DOHH2 (cell line): Measurements from ENCODE around the gene PHPT1.
"Not testable (repeated sequence)": the region's sequence is repeated elsewhere in the genome, so short reads cannot be mapped to it uniquely, and the experiment has no call there.

Experiments used
- H3F3A ChIP-seq: fragments of 200-600 bp; sonication (generic), shearing (Covaris generic); 2 replicates; pipeline ENCODE4 v1.6.0; 2016; ENCODE audit warnings: antibody characterized with exemption, mild to moderate bottlenecking; ENCODE audit not compliant: control insufficient read depth, insufficient read depth
- H3K27ac ChIP-seq: fragments of 200-600 bp; sonication (generic); 2 replicates; pipeline ENCODE4 v1.5.1; 2014; ENCODE audit warnings: low read depth, mild to moderate bottlenecking, low read length, moderate library complexity
- H3K27me3 ChIP-seq: fragments of 200-600 bp; sonication (generic); 2 replicates; pipeline ENCODE4 v1.6.1; 2014; ENCODE audit warnings: mild to moderate bottlenecking, low read length, mixed read lengths; ENCODE audit not compliant: control insufficient read depth
- H3K36me3 ChIP-seq: fragments of 200-600 bp; sonication (generic); 2 replicates; pipeline ENCODE4 v1.6.1; 2014; ENCODE audit warnings: mild to moderate bottlenecking, low read length, moderate library complexity, mixed read lengths; ENCODE audit not compliant: control insufficient read depth
- H3K4me1 ChIP-seq: fragments of 200-600 bp; sonication (generic); 2 replicates; pipeline ENCODE4 v1.6.1; 2014; ENCODE audit warnings: mild to moderate bottlenecking, low read length, mixed read lengths; ENCODE audit not compliant: control insufficient read depth
- H3K4me2 ChIP-seq: fragments of 200-600 bp; sonication (generic); 2 replicates; pipeline ENCODE4 v1.6.0; 2014; ENCODE audit warnings: mild to moderate bottlenecking, low read length, moderate library complexity
- H3K4me3 ChIP-seq: fragments of 200-600 bp; sonication (generic); 2 replicates; pipeline ENCODE4 v1.5.1; 2014; ENCODE audit warnings: mild to moderate bottlenecking, low read length, mixed read lengths
- H3K79me2 ChIP-seq: fragments of 200-600 bp; sonication (generic); 2 replicates; pipeline ENCODE4 v1.6.1; 2014; ENCODE audit warnings: mild to moderate bottlenecking, low read length, mixed read lengths; ENCODE audit not compliant: control insufficient read depth
- H3K9me2 ChIP-seq: fragments of 200-600 bp; sonication (generic); replicated peaks from 2 replicates; pipeline ENCODE4 v1.6.1; 2014; ENCODE audit warnings: mild to moderate bottlenecking, low read length, mixed read lengths; ENCODE audit not compliant: control insufficient read depth
- H3K9me3 ChIP-seq: fragments of 200-600 bp; sonication (generic); 2 replicates; pipeline ENCODE4 v1.6.1; 2014; ENCODE audit warnings: antibody characterized with exemption, low read length, mixed read lengths; ENCODE audit not compliant: control insufficient read depth, insufficient read depth
- H4K20me1 ChIP-seq: fragments of 200-600 bp; sonication (generic); 2 replicates; pipeline ENCODE4 v1.6.0; 2014; ENCODE audit warnings: low read depth, mild to moderate bottlenecking, antibody characterized with exemption, low read length, moderate library complexity; ENCODE audit not compliant: control insufficient read depth, insufficient read depth
- CTCF ChIP-seq: fragments of 200-600 bp; sonication (generic); IDR thresholded peaks from one replicate; pipeline ENCODE4 v1.5.1; 2014; ENCODE audit warnings: antibody characterized with exemption, mild to moderate bottlenecking, low read depth, low read length; ENCODE audit not compliant: poor library complexity, severe bottlenecking
- EZH2phosphoT487 ChIP-seq: fragments of 200-600 bp; sonication (generic); IDR thresholded peaks from 2 replicates; pipeline ENCODE4 v1.6.1; 2017; ENCODE audit warnings: borderline replicate concordance, mild to moderate bottlenecking, antibody characterized with exemption, low read length, moderate library complexity, mixed read lengths

Gene PHPT1

GRCh38 chr9:136831002-136831719 is 18.0 kb upstream of the PHPT1 start:
- no peak overlapping the region for H3K4me2 ChIP-seq
- H3K9me3 ChIP-seq = no peaks in the 10 kb centered on the region
- TF ChIP-seq CTCF (no peak), EZH2phosphoT487 (no peak)
- H3K9me2 ChIP-seq = no peaks in the 10 kb centered on the region
- peaks cover 71% of the 10 kb centered on the region for H3K36me3 ChIP-seq
- H3K79me2 ChIP-seq = no peaks in the 10 kb centered on the region
- no peak overlapping the region for H3K27ac ChIP-seq
- H3K4me1 ChIP-seq = no peaks in the 10 kb centered on the region
- no peaks in the 10 kb centered on the region for H3F3A ChIP-seq
- H4K20me1 ChIP-seq = no peaks in the 10 kb centered on the region; the same call in 1 of the 2 replicates
- H3K27me3 ChIP-seq = no peaks in the 10 kb centered on the region
- no peak overlapping the region for H3K4me3 ChIP-seq

GRCh38 chr9:136831720-136832104 is 17.5 kb upstream of the PHPT1 start:
- Histone ChIP-seq H3K9me2 (no peaks in the 10 kb centered on the region), H3K36me3 (peaks cover 68% of the 10 kb centered on the region), H3K4me2 (no peak overlapping the region), H3K27ac (no peak overlapping the region), H3K79me2 (no peaks in the 10 kb centered on the region), H3F3A (no peaks in the 10 kb centered on the region), H3K9me3 (no peaks in the 10 kb centered on the region), H4K20me1 (no peaks in the 10 kb centered on the region; the same call in 1 of the 2 replicates), H3K27me3 (no peaks in the 10 kb centered on the region), H3K4me1 (no peaks in the 10 kb centered on the region), H3K4me3 (no peak overlapping the region)
- no peak for TF ChIP-seq EZH2phosphoT487
- TF ChIP-seq CTCF = no peak

- TF ChIP-seq EZH2phosphoT487 (no peak), CTCF (no peak)
- Histone ChIP-seq H3K9me2 (no peaks in the 10 kb centered on the region), H3K4me2 (no peak overlapping the region), H3K4me3 (no peak overlapping the region), H3K4me1 (no peaks in the 10 kb centered on the region), H3K79me2 (no peaks in the 10 kb centered on the region), H3F3A (no peaks in the 10 kb centered on the region), H3K27ac (no peak overlapping the region), H3K36me3 (peaks cover 59% of the 10 kb centered on the region), H4K20me1 (no peaks in the 10 kb centered on the region; the same call in 1 of the 2 replicates), H3K9me3 (no peaks in the 10 kb centered on the region), H3K27me3 (no peaks in the 10 kb centered on the region)
Measured at GRCh38 chr9:136832581-136832980, 16.6 kb upstream of the PHPT1 start.

GRCh38 chr9:136833381-136834048 is 15.7 kb upstream of the PHPT1 start:
- H3K4me2 ChIP-seq, H3K27me3 ChIP-seq, H3F3A ChIP-seq, H3K4me1 ChIP-seq, H3K79me2 ChIP-seq, H3K4me3 ChIP-seq, H3K9me3 ChIP-seq, H3K27ac ChIP-seq, H4K20me1 ChIP-seq, H3K9me2 ChIP-seq: not testable (repeated sequence)
- peaks cover 50% of the 10 kb centered on the region for H3K36me3 ChIP-seq
